ENCODE measurements around the gene OR2AJ1.

The OR2AJ1 gene

DNA sequence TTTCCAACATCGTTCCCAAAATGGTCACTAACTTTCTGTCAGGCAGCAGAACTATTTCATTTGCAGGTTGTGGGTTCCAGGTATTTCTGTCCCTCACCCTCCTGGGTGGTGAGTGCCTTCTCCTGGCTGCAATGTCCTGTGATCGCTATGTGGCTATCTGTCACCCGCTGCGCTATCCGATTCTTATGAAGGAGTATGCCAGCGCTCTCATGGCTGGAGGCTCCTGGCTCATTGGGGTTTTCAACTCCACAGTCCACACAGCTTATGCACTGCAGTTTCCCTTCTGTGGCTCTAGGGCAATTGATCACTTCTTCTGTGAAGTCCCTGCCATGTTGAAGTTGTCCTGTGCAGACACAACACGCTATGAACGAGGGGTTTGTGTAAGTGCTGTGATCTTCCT lies 9.3 kb downstream of the OR2AJ1 start:
- no peak for TF ChIP-seq GATA2 (IDR thresholded peaks at IDR 0.05; ENCODE audit: low read depth, low read length)
- TF ChIP-seq GATA3 (IDR thresholded peaks at IDR 0.05; ENCODE audit: low read depth, low read length), result no peak

- TF ChIP-seq GATA3 (IDR thresholded peaks at IDR 0.05; ENCODE audit: low read depth, low read length) (no peak), GATA2 (IDR thresholded peaks at IDR 0.05; ENCODE audit: low read depth, low read length) (no peak)
Measured at GRCh38 chr1:247935781-247936180, 11.1 kb downstream of the OR2AJ1 start.

DNA sequence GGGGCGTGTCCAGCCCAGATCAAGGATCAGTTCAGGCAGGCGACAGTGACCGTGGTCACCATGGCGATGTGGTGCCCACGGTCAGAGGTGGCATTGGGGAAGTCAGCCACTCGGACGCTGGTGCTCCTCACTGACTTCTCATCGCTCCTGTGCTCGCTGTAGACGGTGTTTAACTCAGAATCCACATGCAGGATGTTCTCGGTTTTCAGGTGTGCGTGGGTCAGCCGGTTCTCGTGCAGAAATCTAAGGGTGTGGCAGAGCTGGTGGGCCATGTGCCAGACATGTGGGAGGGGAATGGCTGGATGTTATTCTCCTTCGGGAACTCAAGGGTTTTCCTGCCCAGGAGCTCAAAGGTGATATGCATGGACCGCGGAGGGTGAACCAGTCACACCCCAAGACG lies 11.7 kb downstream of the OR2AJ1 start:
- TF ChIP-seq GATA3 (IDR thresholded peaks at IDR 0.05; ENCODE audit: low read depth, low read length) (no peak), GATA2 (IDR thresholded peaks at IDR 0.05; ENCODE audit: low read depth, low read length) (no peak)

- TF ChIP-seq GATA2 (IDR thresholded peaks at IDR 0.05; ENCODE audit: low read depth, low read length) (no peak), GATA3 (IDR thresholded peaks at IDR 0.05; ENCODE audit: low read depth, low read length) (no peak)
Measured at GRCh38 chr1:247942624-247943023, 17.9 kb downstream of the OR2AJ1 start.

DNA sequence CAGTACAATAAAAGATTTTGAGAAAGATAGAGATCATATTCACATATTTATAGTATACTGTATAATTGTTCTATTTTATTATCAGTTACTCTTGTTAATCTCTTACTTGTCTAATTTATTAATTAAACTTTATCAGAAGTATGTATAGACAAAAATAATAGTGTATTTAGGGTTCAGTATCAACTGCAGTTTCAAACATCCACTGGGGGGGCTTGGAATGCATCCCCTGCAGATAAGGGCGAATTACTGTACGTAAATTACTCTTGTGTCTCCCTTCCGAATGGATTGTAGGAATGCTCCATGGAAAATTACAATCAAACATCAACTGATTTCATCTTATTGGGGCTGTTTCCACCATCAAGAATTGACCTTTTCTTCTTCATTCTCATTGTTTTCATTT lies 23.9 kb downstream of the OR2AJ1 start, which contains the start of gene OR2L8:
OR2L8 (plus strand) TSS at position 301 of the 400 bp plus-strand sequence; CDS start at position 301, 0 bp downstream.
- TF ChIP-seq GATA3 (IDR thresholded peaks at IDR 0.05; ENCODE audit: low read depth, low read length), result no peak
- TF ChIP-seq GATA2 (IDR thresholded peaks at IDR 0.05; ENCODE audit: low read depth, low read length), result no peak

DNA sequence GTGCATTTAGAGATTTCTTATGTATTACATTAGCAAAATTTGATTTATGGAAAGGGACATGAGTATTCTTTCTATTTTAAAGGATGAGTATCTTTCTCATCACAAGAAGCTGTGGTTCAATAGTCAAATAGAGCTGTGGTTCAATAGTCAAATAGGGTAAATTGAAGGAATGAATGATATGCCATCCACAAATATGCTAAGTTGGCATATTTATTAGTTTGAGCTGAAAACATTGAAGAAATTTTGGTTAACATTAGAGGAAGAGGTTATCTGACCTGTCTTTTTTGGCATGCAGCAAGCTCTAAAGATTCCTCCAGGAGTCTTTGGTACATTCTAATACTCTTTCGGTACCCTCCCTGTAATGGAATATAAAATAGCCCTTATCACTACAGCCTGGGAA lies 28.7 kb downstream of the OR2AJ1 start:
- no peak for TF ChIP-seq GATA3 (IDR thresholded peaks at IDR 0.05; ENCODE audit: low read depth, low read length)
- no peak for TF ChIP-seq GATA2 (IDR thresholded peaks at IDR 0.05; ENCODE audit: low read depth, low read length)

DNA sequence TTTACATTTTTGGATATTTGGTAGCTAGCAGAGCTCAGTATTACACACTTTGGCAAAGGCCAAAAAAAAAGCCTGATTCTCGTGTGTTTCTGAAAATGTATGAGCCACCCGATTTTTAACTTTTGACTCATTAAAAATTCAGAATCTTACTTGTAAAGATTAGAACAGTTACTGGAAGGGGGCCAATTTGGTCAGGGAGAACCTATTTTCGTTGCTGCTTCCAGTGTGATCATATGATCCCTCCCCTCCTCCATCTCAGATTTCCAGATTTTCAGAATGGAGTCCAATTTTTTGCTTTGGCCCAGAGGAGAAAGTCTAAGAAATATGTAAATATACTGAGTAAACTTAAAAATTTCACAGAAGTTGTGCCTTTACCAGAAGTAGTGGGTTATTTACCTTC lies 37.1 kb downstream of the OR2AJ1 start:
- TF ChIP-seq GATA3 (IDR thresholded peaks at IDR 0.05; ENCODE audit: low read depth, low read length) (no peak), GATA2 (IDR thresholded peaks at IDR 0.05; ENCODE audit: low read depth, low read length) (no peak)

GRCh38 chr1:247962911-247963588 lies 38.4 kb downstream of the OR2AJ1 start:
- no peak for TF ChIP-seq GATA3 (IDR thresholded peaks at IDR 0.05; ENCODE audit: low read depth, low read length)
- no peak for TF ChIP-seq GATA2 (IDR thresholded peaks at IDR 0.05; ENCODE audit: low read depth, low read length)

- TF ChIP-seq GATA2 (IDR thresholded peaks at IDR 0.05; ENCODE audit: low read depth, low read length), result no peak
- TF ChIP-seq GATA3 (IDR thresholded peaks at IDR 0.05; ENCODE audit: low read depth, low read length), result no peak
Measured at GRCh38 chr1:247964933-247965332, 40.2 kb downstream of the OR2AJ1 start, which contains the start of gene OR2AK2. OR2AK2 (plus strand) TSS chr1:247965233; CDS start chr1:247965377, 144 bp downstream.

DNA sequence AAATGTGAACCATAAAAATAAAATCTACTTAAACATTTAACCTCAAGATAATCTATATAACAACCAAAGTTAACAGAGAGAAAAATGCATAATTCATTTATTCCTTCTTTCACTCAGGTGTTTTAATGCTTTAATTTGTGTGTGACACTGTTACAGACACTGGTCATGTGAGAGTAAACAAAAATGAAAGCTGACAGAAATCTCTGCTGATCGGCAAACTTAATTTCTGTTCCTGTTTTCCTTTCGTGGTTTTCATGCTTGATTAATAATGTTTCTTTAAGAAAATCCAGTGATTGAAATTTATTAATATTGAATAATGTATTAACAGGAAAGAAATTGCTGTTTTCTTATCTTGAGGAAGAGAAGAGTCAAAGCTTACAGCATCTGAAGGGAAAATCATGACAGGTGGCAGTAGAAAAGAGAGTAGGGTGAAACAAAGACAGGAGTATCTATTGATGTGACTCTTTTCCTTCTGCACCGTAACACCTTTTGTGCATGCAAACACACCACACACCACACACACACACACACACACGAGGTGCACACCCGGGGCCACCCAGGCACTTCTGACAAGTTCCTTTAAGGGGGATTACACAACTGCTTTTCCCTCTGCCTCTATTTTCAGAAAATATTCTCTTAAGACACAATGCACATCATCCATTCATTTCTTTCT lies 42.0 kb downstream of the OR2AJ1 start:
- no peak for TF ChIP-seq GATA2 (IDR thresholded peaks at IDR 0.05; ENCODE audit: low read depth, low read length)
- TF ChIP-seq GATA3 (IDR thresholded peaks at IDR 0.05; ENCODE audit: low read depth, low read length), result no peak
